Hepatocyte (in vitro differentiated cells): ENCODE data around the gene DMAC2. TPM values are rescaled to one million over a fixed set of nuclear protein-coding genes. Genes with fewer than 3 reads are reported as not detected.

Experiments
- DNase-seq: peaks from one replicate; pipeline ENCODE4 v3.0.0-alpha.2; 2016; ENCODE audit warnings: low spot score
- H2AFZ ChIP-seq: fragments of 200-600 bp; sonication (generic); 2 replicates; pipeline ENCODE4 v1.6.0; 2016; ENCODE audit warnings: antibody characterized with exemption, mild to moderate bottlenecking
- H3K27ac ChIP-seq: fragments of 200-600 bp; sonication (generic); 2 replicates; pipeline ENCODE4 v1.5.1; 2016; ENCODE audit warnings: mild to moderate bottlenecking
- H3K27me3 ChIP-seq: fragments of 200-600 bp; sonication (generic); 2 replicates; pipeline ENCODE4 v1.6.1; 2016
- H3K36me3 ChIP-seq: fragments of 200-600 bp; sonication (generic); replicated peaks from 2 replicates; pipeline ENCODE4 v1.5.1; 2016; ENCODE audit warnings: low read depth; ENCODE audit not compliant: insufficient read depth
- H3K4me1 ChIP-seq: fragments of 200-600 bp; sonication (generic); 2 replicates; pipeline ENCODE4 v1.5.1; 2016; ENCODE audit warnings: mild to moderate bottlenecking, moderate library complexity; ENCODE audit not compliant: insufficient read depth
- H3K4me2 ChIP-seq: fragments of 200-600 bp; sonication (generic); 2 replicates; pipeline ENCODE4 v1.6.0; 2016
- H3K4me3 ChIP-seq: fragments of 200-600 bp; sonication (generic); 2 replicates; pipeline ENCODE4 v1.5.1; 2016; ENCODE audit warnings: mild to moderate bottlenecking
- H3K79me2 ChIP-seq: fragments of 200-600 bp; sonication (generic); 2 replicates; pipeline ENCODE4 v1.6.0; 2017; ENCODE audit warnings: mild to moderate bottlenecking
- H3K9me2 ChIP-seq: fragments of 200-600 bp; sonication (generic); replicated peaks from 2 replicates; pipeline ENCODE4 v1.6.0; 2017; ENCODE audit warnings: mild to moderate bottlenecking; ENCODE audit not compliant: insufficient read depth
- H3K9me3 ChIP-seq: fragments of 200-600 bp; sonication (generic); 2 replicates; pipeline ENCODE4 v1.5.1; 2016; ENCODE audit warnings: low read depth, mild to moderate bottlenecking
- H4K20me1 ChIP-seq: fragments of 200-600 bp; sonication (generic); 2 replicates; pipeline ENCODE4 v1.6.0; 2016; ENCODE audit warnings: mild to moderate bottlenecking; ENCODE audit not compliant: insufficient read depth, poor library complexity, severe bottlenecking
- CTCF ChIP-seq: fragments of 200-600 bp; sonication (generic); IDR thresholded peaks from 2 replicates; pipeline ENCODE4 v1.5.1; 2016; ENCODE audit warnings: antibody characterized with exemption, mild to moderate bottlenecking; ENCODE audit not compliant: poor library complexity
- EZH2 ChIP-seq: fragments of 200-600 bp; sonication (generic); IDR thresholded peaks from 2 replicates; pipeline ENCODE4 v1.6.1; 2016; ENCODE audit warnings: antibody characterized with exemption, mild to moderate bottlenecking, borderline replicate concordance
- EZH2phosphoT487 ChIP-seq: fragments of 200-600 bp; sonication (generic); IDR thresholded peaks from one replicate; pipeline ENCODE4 v1.6.1; 2018; ENCODE audit warnings: antibody characterized with exemption, mild to moderate bottlenecking, low read depth, moderate library complexity; ENCODE audit not compliant: unreplicated experiment, severe bottlenecking
- WGBS: methylation state at CpG from one replicate; pipeline ENCODE4 v1.1.6; 2016; ENCODE audit warnings: low lambda C conversion rate; ENCODE audit errors: missing lambda C conversion rate; 5-methylcytosine and 5-hydroxymethylcytosine counted together
- polyA plus RNA-seq: library from polyadenylated mRNA; unstranded; fragments of >200 nt; fragmentation: Nextera tagmentation; extraction: Ambion mirVana; gene quantifications from 2 replicates; pipeline ENCODE4 v1.2.1, GENCODE V29; 2016
- total RNA-seq: library from RNA; depleted of rRNA; stranded (reverse); fragments of >200 nt; gene quantifications from 2 replicates; pipeline ENCODE4 v1.2.3, GENCODE V29; 2014

The DMAC2 gene
- total and polyA plus RNA-seq, 2 experiments from 2014 or later = 54.7 to 66.8 TPM

GRCh38 chr19:41403181-41403970 is 36.3 kb downstream of the DMAC2 start:
- H3K4me3 ChIP-seq = no peak overlapping the region
- no peak overlapping the region for H2AFZ ChIP-seq
- H3K27ac ChIP-seq = no peak overlapping the region
- H3K9me2 ChIP-seq = no peaks in the 10 kb centered on the region
- TF ChIP-seq CTCF (no peak), EZH2phosphoT487 (no peak), EZH2 (no peak)
- peaks cover 18% of the 10 kb centered on the region for H3K79me2 ChIP-seq
- H3K27me3 ChIP-seq = no peaks in the 10 kb centered on the region
- no peaks in the 10 kb centered on the region for H4K20me1 ChIP-seq
- H3K36me3 ChIP-seq = no peaks in the 10 kb centered on the region
- H3K9me3 ChIP-seq = no peaks in the 10 kb centered on the region
- H3K4me1 ChIP-seq = no peaks in the 10 kb centered on the region
- 93% methylated on average over 12 of the region's 12 CpGs for WGBS
- H3K4me2 ChIP-seq = no peak overlapping the region
- DNase-seq = no peak

GRCh38 chr19:41402010-41402409 is 37.7 kb downstream of the DMAC2 start:
- Histone ChIP-seq H3K27ac (no peak overlapping the region), H3K4me1 (no peaks in the 10 kb centered on the region), H3K9me2 (no peaks in the 10 kb centered on the region), H3K27me3 (no peaks in the 10 kb centered on the region), H3K36me3 (no peaks in the 10 kb centered on the region), H2AFZ (no peak overlapping the region), H3K9me3 (no peaks in the 10 kb centered on the region), H4K20me1 (no peaks in the 10 kb centered on the region), H3K79me2 (peaks cover 24% of the 10 kb centered on the region), H3K4me2 (no peak overlapping the region), H3K4me3 (no peak overlapping the region)
- no peak for DNase-seq
- no peak for TF ChIP-seq CTCF
- TF ChIP-seq EZH2 = no peak
- no peak for TF ChIP-seq EZH2phosphoT487
- 91% methylated on average over 3 of the region's 3 CpGs for WGBS

GRCh38 chr19:41401483-41401882 is 38.2 kb downstream of the DMAC2 start:
- Histone ChIP-seq H3K4me1 (peaks cover under 1% of the 10 kb centered on the region), H3K79me2 (peaks cover 25% of the 10 kb centered on the region), H3K36me3 (no peaks in the 10 kb centered on the region), H3K27me3 (no peaks in the 10 kb centered on the region), H2AFZ (no peak overlapping the region), H3K4me3 (no peak overlapping the region), H4K20me1 (no peaks in the 10 kb centered on the region), H3K9me2 (no peaks in the 10 kb centered on the region), H3K9me3 (no peaks in the 10 kb centered on the region), H3K4me2 (no peak overlapping the region), H3K27ac (no peak overlapping the region)
- DNase-seq = no peak
- WGBS = 82% methylated on average over 4 of the region's 4 CpGs
- no peak for TF ChIP-seq EZH2
- TF ChIP-seq EZH2phosphoT487 = no peak
- TF ChIP-seq CTCF = no peak
